Measurements from ENCODE around the gene NUP133.

The NUP133 gene

DNA sequence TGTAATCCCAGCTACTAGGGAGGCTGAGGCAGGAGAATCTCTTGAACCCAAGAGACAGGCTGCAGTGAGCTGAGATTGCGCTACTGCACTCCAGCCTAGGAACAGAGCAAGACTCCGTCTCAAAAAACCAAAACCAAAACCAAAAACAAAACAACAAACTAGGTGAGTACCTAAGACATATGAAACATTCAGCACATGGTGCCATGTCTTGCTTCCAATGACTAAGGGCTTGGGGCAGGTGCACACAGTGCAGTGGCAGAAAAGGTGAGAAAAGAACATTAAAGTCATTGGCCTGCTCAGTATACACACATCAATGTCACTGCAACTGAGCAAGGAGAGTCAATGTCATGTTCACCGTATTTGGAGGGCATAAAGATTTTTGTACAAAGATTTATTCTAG is 70.1 kb downstream of the NUP133 start:
- TF ChIP-seq, protein P1, sequence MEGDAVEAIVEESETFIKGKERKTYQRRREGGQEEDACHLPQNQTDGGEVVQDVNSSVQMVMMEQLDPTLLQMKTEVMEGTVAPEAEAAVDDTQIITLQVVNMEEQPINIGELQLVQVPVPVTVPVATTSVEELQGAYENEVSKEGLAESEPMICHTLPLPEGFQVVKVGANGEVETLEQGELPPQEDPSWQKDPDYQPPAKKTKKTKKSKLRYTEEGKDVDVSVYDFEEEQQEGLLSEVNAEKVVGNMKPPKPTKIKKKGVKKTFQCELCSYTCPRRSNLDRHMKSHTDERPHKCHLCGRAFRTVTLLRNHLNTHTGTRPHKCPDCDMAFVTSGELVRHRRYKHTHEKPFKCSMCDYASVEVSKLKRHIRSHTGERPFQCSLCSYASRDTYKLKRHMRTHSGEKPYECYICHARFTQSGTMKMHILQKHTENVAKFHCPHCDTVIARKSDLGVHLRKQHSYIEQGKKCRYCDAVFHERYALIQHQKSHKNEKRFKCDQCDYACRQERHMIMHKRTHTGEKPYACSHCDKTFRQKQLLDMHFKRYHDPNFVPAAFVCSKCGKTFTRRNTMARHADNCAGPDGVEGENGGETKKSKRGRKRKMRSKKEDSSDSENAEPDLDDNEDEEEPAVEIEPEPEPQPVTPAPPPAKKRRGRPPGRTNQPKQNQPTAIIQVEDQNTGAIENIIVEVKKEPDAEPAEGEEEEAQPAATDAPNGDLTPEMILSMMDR (IDR thresholded peaks at IDR 0.05), result no peak

DNA sequence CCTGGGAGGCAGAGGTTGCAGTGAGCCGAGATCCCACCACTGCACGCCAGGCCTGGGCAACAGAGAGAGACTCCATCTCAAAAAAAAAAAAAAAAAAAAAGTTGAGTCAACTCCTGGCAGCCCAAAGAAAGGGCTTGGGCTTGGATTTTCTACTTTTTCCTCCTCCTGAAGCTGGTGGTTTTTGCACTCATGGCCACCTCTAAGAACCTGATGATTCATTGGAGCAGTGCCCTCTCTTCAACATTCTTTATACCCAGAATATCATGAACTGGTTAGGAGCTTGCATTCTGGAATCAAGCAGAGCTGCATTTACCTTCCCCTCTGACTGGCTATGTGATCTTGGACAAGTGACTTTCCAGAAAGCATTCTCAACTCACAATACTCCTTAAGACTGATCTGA is 70.7 kb downstream of the NUP133 start:
- TF ChIP-seq, protein P1 (IDR thresholded peaks at IDR 0.05), result no peak

DNA sequence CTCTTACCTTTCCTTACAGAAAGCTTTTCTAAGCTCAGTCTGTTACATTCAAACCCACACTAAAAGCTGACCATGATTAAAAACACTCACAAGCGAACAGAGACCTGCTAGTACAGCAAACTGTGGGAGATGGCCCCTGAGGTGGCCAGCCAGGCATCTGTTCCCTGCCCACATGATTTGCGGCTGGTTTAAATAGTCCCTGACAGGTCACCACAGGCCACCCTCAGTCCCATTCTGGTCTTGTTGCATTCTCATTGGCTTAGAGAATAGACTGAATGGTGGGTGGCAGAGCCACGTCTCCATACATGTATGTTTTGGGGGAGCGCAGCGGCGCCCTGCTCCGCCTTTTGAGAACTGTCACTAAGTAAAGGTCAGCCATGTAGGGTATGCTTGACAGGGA is 71.9 kb downstream of the NUP133 start:
- TF ChIP-seq, protein P1 (IDR thresholded peaks at IDR 0.05), result no peak

DNA sequence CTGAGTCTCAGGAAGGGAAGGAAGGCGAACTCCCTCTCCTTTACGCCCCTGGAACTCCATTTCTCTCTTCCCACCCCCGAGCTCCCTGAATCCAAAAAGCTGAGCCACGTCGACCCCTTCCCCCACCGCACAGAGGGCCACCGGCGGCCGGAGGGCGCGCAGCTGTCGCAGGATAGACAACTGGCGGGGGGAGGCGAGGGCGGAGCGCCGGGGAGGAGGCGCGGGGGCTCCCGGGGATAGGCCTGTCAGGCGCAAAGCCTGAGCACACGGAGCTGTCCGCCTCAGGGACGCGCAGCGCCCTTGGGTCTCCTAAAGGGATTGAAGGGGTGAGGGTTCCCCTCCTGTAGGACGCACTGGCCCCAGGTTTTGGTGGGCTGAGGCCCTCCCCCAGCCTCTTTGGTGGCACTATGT is 73.5 kb downstream of the NUP133 start:
- TF ChIP-seq, protein P1 (IDR thresholded peaks at IDR 0.05), result no peak

DNA sequence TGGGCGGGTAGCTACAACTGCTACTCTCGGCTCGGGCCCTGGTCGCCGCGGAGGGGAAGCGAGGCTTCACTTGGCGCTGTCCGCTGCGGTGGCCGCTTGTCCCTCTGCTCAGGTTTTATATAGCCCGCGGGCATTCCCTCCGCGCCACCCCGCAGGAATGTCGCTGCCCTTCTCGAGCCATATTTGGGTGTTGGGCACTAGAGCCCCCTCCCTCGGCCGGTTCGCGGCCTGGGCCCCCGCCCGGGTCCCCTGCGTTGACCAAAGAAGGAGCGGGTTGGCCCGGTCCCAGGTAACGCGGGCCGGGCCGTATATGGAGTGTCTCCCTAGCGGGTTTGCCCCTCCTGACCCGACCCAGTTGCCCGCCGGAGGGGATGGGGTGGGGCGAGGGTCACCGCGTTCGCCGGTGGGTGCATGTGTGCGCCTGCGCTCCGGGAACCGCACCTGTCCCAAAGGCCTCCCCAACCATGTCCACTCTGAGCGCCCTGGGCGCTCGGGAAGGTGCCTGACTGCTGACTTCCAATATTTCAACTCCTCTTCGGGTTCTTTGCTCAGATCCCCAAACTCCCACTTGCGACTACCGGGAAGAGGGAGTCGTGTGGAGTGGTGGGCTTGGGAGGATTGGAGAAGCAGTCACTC is 74.0 kb downstream of the NUP133 start, which contains the start of gene ACTA1:
Gene ACTA1, minus strand, starts transcription at position 90 of the 636 bp plus-strand sequence. CDS start 979 bp downstream, outside the sequence.
- TF ChIP-seq, protein P1 (IDR thresholded peaks at IDR 0.05), result no peak

DNA sequence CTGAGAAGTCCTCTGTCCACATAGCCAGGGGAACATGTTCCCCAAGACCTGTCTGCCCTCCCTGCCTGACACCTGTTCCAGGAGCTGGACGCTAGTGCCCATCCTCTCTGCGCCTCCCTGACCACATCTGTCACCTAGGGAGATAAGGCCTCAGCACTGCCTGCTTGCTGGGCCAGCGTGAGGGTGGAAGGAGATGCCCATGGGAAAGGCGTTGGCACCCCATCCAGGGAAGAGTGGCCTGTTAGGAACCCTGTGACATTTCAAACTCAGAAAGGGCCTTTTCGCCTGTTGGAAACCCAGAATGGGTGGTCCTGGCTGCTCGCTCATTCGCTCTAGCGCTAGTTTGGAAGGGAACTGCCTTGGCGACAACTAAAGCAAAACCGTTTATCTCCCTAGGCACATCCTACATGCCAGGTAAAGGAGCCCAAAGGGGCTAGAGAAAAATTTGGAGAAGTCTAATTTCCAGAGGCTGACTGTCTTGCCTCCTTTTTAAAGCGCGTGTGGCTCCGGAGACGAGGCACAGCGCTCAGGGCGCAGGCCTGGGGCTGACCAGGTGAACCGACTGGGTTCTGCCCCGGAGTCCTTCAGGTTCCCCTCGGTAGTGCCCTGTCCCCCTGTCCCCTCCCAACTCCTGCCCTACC is 74.7 kb downstream of the NUP133 start:
- TF ChIP-seq, protein P1 (IDR thresholded peaks at IDR 0.05), result no peak

DNA sequence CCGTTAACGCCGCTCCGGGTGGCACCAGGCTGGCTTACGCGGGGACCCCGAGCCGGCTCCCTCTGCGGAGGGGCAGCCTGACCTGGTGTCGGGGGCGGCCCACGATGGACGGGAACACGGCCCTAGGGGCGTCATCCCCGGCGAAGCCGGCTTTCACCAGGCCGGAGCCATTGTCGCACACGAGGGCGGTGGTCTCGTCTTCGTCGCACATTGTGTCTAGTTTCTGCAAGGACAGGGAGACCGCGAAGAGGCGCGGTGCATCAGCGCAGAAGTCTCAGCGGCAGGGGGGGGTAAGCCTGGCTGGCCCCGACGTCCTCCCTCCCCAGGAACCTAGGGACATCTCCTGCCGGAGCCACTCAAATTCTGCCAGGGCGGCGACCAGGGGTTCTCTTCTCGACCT is 75.2 kb downstream of the NUP133 start:
- TF ChIP-seq, protein P1 (IDR thresholded peaks at IDR 0.05), result no peak
